NCI-H524 (cell line): Measurements from ENCODE around the gene GAGE10.
"Not testable (repeated sequence)": the region's sequence is repeated elsewhere in the genome, so short reads cannot be mapped to it uniquely, and the experiment has no call there.

Source experiments
- DNase-seq, 2 experiments: peaks; one replicate each; lab custom pipeline; 2025; lab: John Stamatoyannopoulos, UW

The GAGE10 gene

DNA sequence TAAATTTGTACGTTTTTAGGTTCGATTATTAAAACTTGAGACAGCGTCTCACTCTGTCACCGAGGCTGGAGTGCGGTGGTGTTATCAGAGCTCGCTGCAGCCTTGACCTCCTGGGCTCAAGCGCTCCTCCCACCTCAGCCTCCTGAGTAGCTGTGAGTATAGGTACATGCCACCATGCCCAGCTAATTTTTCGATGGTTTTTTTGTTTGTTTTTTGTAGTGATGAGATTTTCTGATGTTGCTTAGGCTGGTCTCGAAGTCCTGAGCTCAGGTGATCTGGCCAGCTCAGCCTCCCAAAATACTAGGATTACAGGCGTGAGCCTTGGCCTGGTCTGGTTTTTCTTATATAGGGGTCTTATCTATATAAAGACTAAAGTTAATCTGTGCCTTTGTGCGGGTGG, 27.0 kb downstream of the GAGE10 start:
- DNase-seq: not testable (repeated sequence)

DNA sequence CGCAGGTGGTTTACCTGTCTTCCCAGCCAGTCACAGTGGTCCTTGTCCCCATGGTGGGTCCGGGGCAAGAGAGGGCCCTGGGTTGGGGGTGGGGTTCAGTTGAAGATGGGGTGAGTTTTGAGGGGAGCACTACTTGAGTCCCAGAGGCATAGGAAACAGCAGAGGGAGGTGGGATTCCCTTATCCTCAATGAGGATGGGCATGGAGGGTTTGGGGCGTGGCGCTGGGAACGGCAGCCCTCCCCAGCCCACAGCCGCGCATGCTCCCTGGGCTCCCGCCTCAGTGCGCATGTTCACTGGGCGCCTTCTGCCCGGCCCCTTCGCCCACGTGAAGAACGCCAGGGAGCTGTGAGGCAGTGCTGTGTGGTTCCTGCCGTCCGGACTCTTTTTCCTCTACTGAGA, 27.8 kb downstream of the GAGE10 start, which contains the start of gene GAGE13:
Gene GAGE13, plus strand, starts transcription at position 301 of the 400 bp plus-strand sequence. CDS start 1,156 bp downstream, outside the sequence.
- DNase-seq: not testable (repeated sequence)

DNA sequence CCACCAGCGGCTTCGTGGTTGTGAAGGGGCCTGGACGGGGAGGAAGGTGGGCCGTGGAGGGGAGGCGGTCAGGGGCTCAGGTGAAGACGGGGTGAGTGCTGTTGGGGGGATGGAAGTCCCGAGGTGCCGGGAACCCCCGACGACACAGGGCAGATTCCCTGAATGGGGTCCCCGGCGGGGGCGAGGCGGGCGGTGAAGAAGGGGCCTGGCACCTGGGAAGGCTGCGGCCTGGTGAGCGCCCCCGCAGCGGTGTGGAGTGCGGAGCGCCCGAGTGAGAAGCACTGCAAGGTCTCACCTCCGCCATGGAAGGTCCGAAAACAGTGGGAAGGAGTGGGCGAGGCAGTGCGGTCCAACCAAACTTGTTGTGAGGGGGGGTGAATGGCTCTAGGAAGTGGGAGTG, 28.4 kb downstream of the GAGE10 start:
- DNase-seq: not testable (repeated sequence)

- DNase-seq: not testable (repeated sequence)
Observed at GRCh38 chrX:49341449-49341848, 38.0 kb downstream of the GAGE10 start.

DNA sequence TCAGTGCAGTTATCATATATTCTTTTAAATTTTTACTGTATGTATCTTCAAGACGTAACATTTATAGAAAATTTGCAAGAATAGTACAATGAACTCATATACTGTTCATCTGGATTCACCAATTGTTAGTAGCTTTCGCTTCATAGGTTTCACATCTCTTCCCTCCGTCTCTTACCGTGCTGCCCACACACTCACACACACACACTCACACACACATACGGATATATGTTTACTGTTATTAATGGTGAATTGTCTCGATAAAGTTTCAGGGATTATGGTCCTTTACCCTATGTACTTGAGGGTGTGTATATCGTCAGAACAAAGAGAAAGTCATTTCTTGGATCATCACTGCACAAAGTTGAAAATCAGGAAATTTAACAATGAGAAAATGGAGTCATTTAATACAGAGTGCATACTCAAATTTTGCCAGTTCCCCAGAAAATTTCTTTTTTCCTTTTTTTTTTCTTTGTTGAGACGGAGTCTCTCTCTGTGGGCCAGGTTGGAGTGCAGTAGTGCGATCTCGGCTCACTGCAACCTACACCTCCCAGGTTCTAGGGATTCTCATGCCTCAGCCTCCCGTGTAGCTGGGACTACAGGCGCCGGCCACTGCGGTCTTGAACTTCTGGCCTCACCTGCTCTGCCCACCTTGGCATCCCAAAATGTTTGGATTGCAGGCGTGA, 41.2 kb downstream of the GAGE10 start:
- not testable (repeated sequence) for DNase-seq

GRCh38 chrX:49345402-49345801, 42.0 kb downstream of the GAGE10 start:
- not testable (repeated sequence) for DNase-seq

GRCh38 chrX:49346150-49346549, 42.7 kb downstream of the GAGE10 start:
- DNase-seq: not testable (repeated sequence)
